ENCODE results near the gene SLC39A11.

SLC39A11 gene

GRCh38 chr17:73091410-73091769, 1.1 kb downstream of the SLC39A11 start:
- H3K4me3 ChIP-seq (ENCODE audit: low read length) = peak overlapping the region; percentile 88
- no peak for DNase-seq (ENCODE audit: low read depth)
- TF ChIP-seq CTCF (conservative IDR thresholded peaks at IDR 0.05; ENCODE audit: low read length) = no peak

GRCh38 chr17:73090396-73091202, 1.9 kb downstream of the SLC39A11 start:
- TF ChIP-seq CTCF (conservative IDR thresholded peaks at IDR 0.05; ENCODE audit: low read length) = no peak
- H3K4me3 ChIP-seq (ENCODE audit: low read length) = no peak overlapping the region
- no peak for DNase-seq (ENCODE audit: low read depth)

DNA sequence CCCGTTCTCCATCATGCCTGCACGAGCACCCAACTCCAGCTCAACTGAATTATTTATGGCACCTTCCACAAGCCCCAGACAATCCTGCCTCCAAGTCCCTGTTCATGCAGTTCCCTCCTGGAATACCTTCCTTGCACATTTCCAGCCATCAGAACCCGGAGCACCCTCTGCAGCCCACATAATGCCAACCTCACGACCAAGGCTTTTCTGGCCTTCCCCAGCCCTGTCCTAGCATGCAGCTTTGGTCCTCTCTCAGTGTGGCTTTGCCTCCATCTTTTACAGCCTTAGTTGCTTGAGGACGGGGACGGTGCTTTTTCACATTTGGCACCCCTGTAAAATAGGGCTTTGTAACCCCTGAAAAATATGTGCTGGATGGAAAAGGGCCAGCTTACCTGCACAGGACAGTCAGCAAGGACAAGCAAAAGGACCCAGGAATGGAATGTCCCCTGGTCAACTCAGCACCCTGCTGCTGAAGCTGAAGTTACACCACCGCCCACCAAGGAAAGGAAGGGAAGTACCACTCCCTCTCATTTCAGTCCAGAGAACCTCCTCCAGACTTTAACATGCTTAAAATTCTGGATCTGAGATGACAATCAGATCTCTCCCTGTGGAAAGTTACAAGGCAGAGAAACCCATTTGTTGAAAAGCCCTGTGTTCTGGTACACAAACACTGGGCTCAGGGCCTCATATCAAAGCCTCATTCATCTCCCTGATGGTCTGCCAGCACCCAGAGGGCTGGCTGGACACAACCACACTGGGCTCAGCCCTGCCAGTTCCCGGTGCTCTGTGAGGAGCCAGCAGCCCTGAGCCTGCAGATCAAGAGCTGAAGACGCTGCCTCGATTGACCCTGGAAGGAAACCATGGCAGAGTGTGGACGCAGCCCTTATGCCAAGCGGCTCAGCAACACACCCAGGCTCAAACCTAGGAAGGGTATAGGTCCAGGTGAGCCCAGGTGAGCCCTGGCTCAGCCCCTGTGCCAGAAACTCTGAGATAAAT, 2.9 kb downstream of the SLC39A11 start:
- no peak for DNase-seq (ENCODE audit: low read depth)
- no peak for TF ChIP-seq CTCF (conservative IDR thresholded peaks at IDR 0.05; ENCODE audit: low read length)
- H3K4me3 ChIP-seq (ENCODE audit: low read length) = no peak overlapping the region

DNA sequence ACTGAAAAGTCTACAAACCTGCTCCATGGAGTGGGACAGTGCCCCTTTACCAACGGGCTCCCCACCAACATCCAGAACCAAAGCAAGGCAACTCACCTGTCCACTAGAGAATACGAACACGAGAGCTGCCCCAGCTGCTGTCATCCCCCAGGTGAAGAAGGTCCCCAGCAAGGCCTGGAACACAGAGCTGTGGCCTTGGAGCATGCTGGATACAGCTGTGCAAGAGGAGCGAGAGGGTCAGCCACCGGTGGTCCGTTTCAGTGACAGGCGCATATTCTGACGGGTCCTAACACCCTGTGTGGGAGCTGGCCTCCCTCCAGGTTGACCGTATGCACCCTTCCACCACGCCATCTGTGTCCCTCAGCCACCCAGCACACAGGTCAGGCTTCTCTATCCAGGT, 3.9 kb downstream of the SLC39A11 start:
- TF ChIP-seq CTCF (conservative IDR thresholded peaks at IDR 0.05; ENCODE audit: low read length) = no peak
- no peak overlapping the region for H3K4me3 ChIP-seq (ENCODE audit: low read length)

DNA sequence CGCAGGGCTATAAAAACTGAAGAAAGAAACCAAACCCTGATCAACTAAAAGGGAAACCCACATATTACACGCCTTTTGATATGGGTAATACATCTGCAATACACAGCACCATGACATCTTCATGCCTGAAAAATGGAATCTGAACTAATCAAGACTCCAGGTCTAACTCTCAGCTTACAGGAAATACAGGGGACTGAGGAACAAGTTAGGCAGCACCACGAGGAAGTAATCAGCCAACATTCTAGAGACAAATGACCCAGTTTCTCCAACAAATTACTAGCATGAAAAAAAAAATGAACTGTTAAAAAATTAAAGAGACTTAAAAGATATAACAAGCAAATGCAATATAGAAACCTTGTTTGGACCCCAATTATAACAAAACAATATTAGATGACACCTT, 9.1 kb downstream of the SLC39A11 start:
- no peak for DNase-seq (ENCODE audit: low read depth)
- no peak for TF ChIP-seq CTCF (conservative IDR thresholded peaks at IDR 0.05; ENCODE audit: low read length)
- no peak overlapping the region for H3K4me3 ChIP-seq (ENCODE audit: low read length)

More for the DNA sequence above, 3.9 kb downstream of the SLC39A11 start:
- DNase-seq (ENCODE audit: low read depth) = no peak

DNA sequence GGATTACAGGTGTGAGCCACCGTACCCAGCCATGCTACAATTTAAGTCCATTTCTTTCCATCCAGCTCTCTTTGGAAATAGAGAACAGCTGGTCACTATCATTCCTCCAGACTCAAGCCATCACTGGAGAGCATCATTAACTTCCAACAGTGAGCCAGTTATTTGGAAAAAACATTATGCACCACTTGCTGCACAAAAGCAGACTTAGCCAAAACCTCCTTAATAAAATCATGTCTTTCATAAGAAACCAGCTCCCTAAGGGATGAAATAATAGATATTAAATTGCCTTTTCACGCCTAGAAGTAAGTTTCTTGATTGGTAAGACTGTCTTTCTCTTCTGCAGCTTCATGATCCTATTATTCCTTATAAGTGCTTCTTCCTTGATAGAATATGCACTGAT, 17.9 kb downstream of the SLC39A11 start:
- no peak for DNase-seq (ENCODE audit: low read depth)
- no peak for TF ChIP-seq CTCF (conservative IDR thresholded peaks at IDR 0.05; ENCODE audit: low read length)
- no peak overlapping the region for H3K4me3 ChIP-seq (ENCODE audit: low read length)
